K562 (cell line): ENCODE data around the gene XRN1. TPM values are rescaled to one million over a fixed set of nuclear protein-coding genes. Genes with fewer than 3 reads are reported as not detected.

ENCODE experiments used
- ATAC-seq: fragments of 200-7000 bp; cut with Tn5 transposase; 3 replicates; pipeline ENCODE4 v1.9.1; 2020; ENCODE audit warnings: moderate library complexity
- BruUV-seq: library from RNA; stranded (reverse); fragments of 400-500 nt; replicated peaks from 2 replicates; lab custom pipeline; 2021; lab: Mats Ljungman, UMichigan
- CTCF ChIA-PET: fragments of 300-600 bp; formaldehyde crosslinking; extraction: SDS; loops from one replicate; lab custom pipeline; 2021; ENCODE audit warnings: low intra/inter-chr PET ratio; lab: Yijun Ruan, JAX
- POLR2A ChIA-PET: fragments of 300-600, 350-650 bp; sonication (Branson Sonifier 250); formaldehyde crosslinking; extraction: SDS; loops from one replicate; lab custom pipeline; 2021; ENCODE audit warnings: antibody characterized with exemption, inconsistent platforms; lab: Yijun Ruan, JAX
- DNase-seq, 4 experiments: peaks; one replicate each; pipeline versions ENCODE4 v3.0.0 to v3.0.0-alpha.2; 2011 to 2018; ENCODE audit warnings: low spot score in 3 of 4, mixed read lengths in 3 of 4; ENCODE audit errors: extremely low read depth in 1 of 4
- FAIRE-seq: peaks from 2 replicates; lab custom pipeline; 2011; peaks lifted over from hg19 to GRCh38; lab: Jason Lieb, UNC
- H2AFZ ChIP-seq: 2 replicates; pipeline ENCODE4 v1.6.0; 2011; ENCODE audit warnings: low read depth, low read length, control low read depth, inconsistent platforms
- H3K27ac ChIP-seq: fragments of 200-600 bp; 3 replicates; pipeline ENCODE4 v1.8.0; 2011; ENCODE audit warnings: low read depth, mild to moderate bottlenecking, control low read depth, inconsistent platforms, low read length, moderate library complexity, mixed read lengths; ENCODE audit errors: extremely low read depth
- H3K27me3 ChIP-seq, 2 experiments: fragments of 300-600 bp in 1 of 2; 2 replicates in 1 of 2; 3 replicates in 1 of 2; pipeline versions ENCODE4 v1.6.0 to v1.8.0; 2011; ENCODE audit warnings: inconsistent platforms in 2 of 2, low read length in 2 of 2, mild to moderate bottlenecking in 1 of 2, mixed read lengths in 1 of 2, moderate library complexity in 1 of 2; ENCODE audit not compliant: control insufficient read depth in 2 of 2, insufficient read depth in 2 of 2
- H3K36me3 ChIP-seq: fragments of 300-600 bp; 3 replicates; pipeline ENCODE4 v1.8.0; 2011; ENCODE audit warnings: mild to moderate bottlenecking, low read length, inconsistent platforms; ENCODE audit not compliant: control insufficient read depth, insufficient read depth
- H3K4me1 ChIP-seq, 2 experiments: fragments of 200-600 bp in 1 of 2; replicated peaks in 1 of 2; 2 replicates in 1 of 2; 3 replicates in 1 of 2; pipeline versions ENCODE4 v1.5.1 to v1.8.0; 2011; ENCODE audit warnings: inconsistent platforms in 2 of 2, low read length in 2 of 2, mild to moderate bottlenecking in 1 of 2, mixed read lengths in 1 of 2, moderate library complexity in 1 of 2; ENCODE audit not compliant: control insufficient read depth in 2 of 2, insufficient read depth in 2 of 2
- H3K4me2 ChIP-seq: 2 replicates; pipeline ENCODE4 v1.6.1; 2011; ENCODE audit warnings: low read length, control low read depth, inconsistent platforms, mixed read lengths; ENCODE audit not compliant: insufficient read depth
- H3K4me3 ChIP-seq: fragments of 200-600 bp; sonication (generic), shearing (Covaris generic); 2 replicates; pipeline ENCODE4 v1.5.1; 2016; ENCODE audit warnings: control low read depth, inconsistent platforms
- H3K79me2 ChIP-seq: fragments of 200-600 bp; 3 replicates; pipeline ENCODE4 v1.8.0; 2011; ENCODE audit warnings: low read length, inconsistent platforms; ENCODE audit not compliant: control insufficient read depth, insufficient read depth
- H3K9ac ChIP-seq, 2 experiments: 2 replicates each; pipeline versions ENCODE4 v1.6.0 to v1.6.1; 2011; ENCODE audit warnings: low read depth in 2 of 2, low read length in 2 of 2, control low read depth in 1 of 2, inconsistent platforms in 1 of 2, mild to moderate bottlenecking in 1 of 2, mixed read lengths in 1 of 2; ENCODE audit not compliant: insufficient read depth in 1 of 2
- H3K9me1 ChIP-seq: one replicate; pipeline ENCODE4 v1.6.0; 2011; ENCODE audit warnings: inconsistent platforms, mild to moderate bottlenecking, low read length, moderate library complexity; ENCODE audit not compliant: control insufficient read depth, insufficient read depth
- H3K9me3 ChIP-seq: replicated peaks from 2 replicates; pipeline ENCODE4 v1.5.1; 2011; ENCODE audit warnings: low read depth, low read length, inconsistent platforms; ENCODE audit not compliant: control insufficient read depth, insufficient read depth
- H4K20me1 ChIP-seq: replicated peaks from 2 replicates; pipeline ENCODE4 v1.6.1; 2011; ENCODE audit warnings: low read length, inconsistent platforms, mixed read lengths; ENCODE audit not compliant: control insufficient read depth, insufficient read depth
- CBFA2T3 ChIP-seq: fragments of 450-650 bp; IDR thresholded peaks from 2 replicates; pipeline ENCODE4 v1.6.1; 2017
- DNMT1 ChIP-seq: fragments of 450-650 bp; IDR thresholded peaks from 2 replicates; pipeline ENCODE4 v1.6.1; 2016; ENCODE audit warnings: antibody characterized with exemption, mild to moderate bottlenecking
- JUND ChIP-seq, 2 experiments: IDR thresholded peaks; 2 replicates in 1 of 2; 3 replicates in 1 of 2; pipeline ENCODE4 v1.6.1; 2011; ENCODE audit warnings: borderline replicate concordance in 2 of 2, low read depth in 2 of 2, low read length in 2 of 2, improper control_type of control experiment in 1 of 2, missing biosample characterization in 1 of 2, missing genetic modification characterization in 1 of 2, missing genetic modification reagents in 1 of 2
- SMARCE1 ChIP-seq: fragments of 450-650 bp; IDR thresholded peaks from 2 replicates; pipeline ENCODE4 v1.7.1; 2016; ENCODE audit warnings: mild to moderate bottlenecking
- WGBS: fragments of 100-300 bp; shearing (Covaris generic); methylation state at CpG from one replicate; pipeline ENCODE4 v1.1.6; 2016; ENCODE audit warnings: low coverage, mixed read lengths; ENCODE audit not compliant: insufficient coverage; ENCODE audit errors: missing lambda C conversion rate; 5-methylcytosine and 5-hydroxymethylcytosine counted together
- in situ Hi-C: fragments of 300-500 bp; cut with MboI; formaldehyde crosslinking; loops from 4 replicates; pipeline ENCODE4 v1.15.0; 2018; ENCODE audit warnings: inconsistent platforms, mixed read lengths
- intact Hi-C: fragments of 100-400 bp; cut with micrococcal nuclease; formaldehyde crosslinking; loops from 2 replicates; pipeline ENCODE4 v1.14.2; 2022
- polyA plus RNA-seq, 8 experiments: library from polyadenylated mRNA; depleted of rRNA in 4 of 8; stranded (reverse) in 5 of 8; unstranded in 3 of 8; fragments of >200 nt; fragmentation: Nextera tagmentation in 2 of 8; fragmentation: Illumina TruSeq in 1 of 8; extraction: Ambion mirVana in 2 of 8; extraction: Trizol in 1 of 8; gene quantifications; 2 replicates each; pipeline versions ENCODE4 v1.2.1 to v1.2.3, GENCODE V29; 2011 to 2014; ENCODE audit warnings: inconsistent platforms in 1 of 8, missing spikeins in 1 of 8
- total RNA-seq, 7 experiments: library from RNA; depleted of rRNA in 6 of 7; stranded (reverse); fragments of >200 nt in 6 of 7; fragmentation: Illumina TruSeq in 2 of 7; extraction: Trizol in 2 of 7; gene quantifications; 2 replicates each; pipeline versions ENCODE4 v1.2.1 to v1.2.3, GENCODE V29; 2011 to 2021; ENCODE audit warnings: low replicate concordance in 1 of 7
- TF ChIP-seq, protein P1 (sequence below): sonication (generic); formaldehyde crosslinking; IDR thresholded peaks from 2 replicates; pipeline ENCODE4 v1.8.1; 2022; ENCODE audit warnings: missing genetic modification reagents
- TF ChIP-seq, protein P2 (sequence below): fragments of 200-600 bp; sonication (generic); IDR thresholded peaks from one replicate; pipeline ENCODE4 v1.6.1; 2012; ENCODE audit warnings: mild to moderate bottlenecking, low read depth, low read length, inconsistent platforms
- TF ChIP-seq, protein P3 (sequence below): fragments of 450-650 bp; IDR thresholded peaks from 2 replicates; pipeline ENCODE4 v1.6.1; 2017; ENCODE audit warnings: antibody characterized with exemption

XRN1 gene
- total and polyA plus RNA-seq, 9 of the 15 experiments (the other 6 are each of a cell fraction or from before 2014, with no cell fraction given): 3.1 to 28.4 (median 17.2) TPM

DNA sequence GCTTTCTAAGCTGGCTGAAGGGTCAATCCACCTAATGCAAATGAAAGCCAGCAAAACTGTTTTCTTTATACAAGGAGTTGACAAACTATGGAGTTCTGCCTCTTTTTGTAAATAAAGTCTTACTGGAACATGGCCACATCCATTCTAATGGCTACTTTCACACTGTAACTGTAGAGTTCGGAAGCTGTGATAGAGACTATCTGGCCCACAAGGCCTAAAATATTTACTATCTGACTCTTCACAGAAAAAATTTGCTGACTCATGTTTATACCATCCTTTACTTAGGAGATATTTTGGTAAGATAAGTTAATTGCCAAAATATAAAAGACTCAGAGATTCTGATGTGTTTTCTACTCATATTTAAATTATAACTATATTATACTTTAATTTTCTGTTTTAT lies 128.7 kb downstream of the XRN1 start:
- Histone ChIP-seq H3K9ac (peak overlapping the region in 1 of 2 experiments; percentile 32; a peak in 1 of 4 replicates), H4K20me1 (no peaks in the 10 kb centered on the region), H3K9me3 (no peaks in the 10 kb centered on the region), H3K4me3 (no peak overlapping the region), H3K27me3 (no peaks in the 10 kb centered on the region), H3K4me2 (peak overlapping the region; percentile 12; the same call in 1 of the 2 replicates), H3K4me1 (peaks cover 6 to 23% of the 10 kb centered on the region in 2 experiments; a peak in 4 of 5 replicates), H3K36me3 (peaks cover 15% of the 10 kb centered on the region; the same call in 1 of the 3 replicates), H3K27ac (peak overlapping the region; percentile 73; the same call in 2 of the 3 replicates), H3K79me2 (no peaks in the 10 kb centered on the region), H3K9me1 (no peaks in the 10 kb centered on the region), H2AFZ (peak overlapping the region; percentile 64)
- DNase-seq: peak; percentile 21 to 51 (median 30)
- peak; percentile 73 for ATAC-seq
- no peak for FAIRE-seq
- ChIA-PET CTCF (no interaction called here), POLR2A (no interaction called here)
- whole genome bisulfite sequencing: 14% methylated on average over 1 of the region's 1 CpG
- no TSS peak for BruUV-seq
- in situ Hi-C loops (no loop called here), intact Hi-C loops (no loop called here)
- TF ChIP-seq CBFA2T3: peak; percentile 74
- TF ChIP-seq DNMT1: no peak
- peak; percentile 71 for TF ChIP-seq JUND (IDR thresholded peaks at IDR 0.05; ENCODE audit: borderline replicate concordance, low read depth, low read length)
- peak; percentile 28; the same call in 1 of the 3 replicates for TF ChIP-seq JUND (tag; IDR thresholded peaks at IDR 0.05; ENCODE audit: borderline replicate concordance, low read depth, low read length)
- TF ChIP-seq, protein P1, sequence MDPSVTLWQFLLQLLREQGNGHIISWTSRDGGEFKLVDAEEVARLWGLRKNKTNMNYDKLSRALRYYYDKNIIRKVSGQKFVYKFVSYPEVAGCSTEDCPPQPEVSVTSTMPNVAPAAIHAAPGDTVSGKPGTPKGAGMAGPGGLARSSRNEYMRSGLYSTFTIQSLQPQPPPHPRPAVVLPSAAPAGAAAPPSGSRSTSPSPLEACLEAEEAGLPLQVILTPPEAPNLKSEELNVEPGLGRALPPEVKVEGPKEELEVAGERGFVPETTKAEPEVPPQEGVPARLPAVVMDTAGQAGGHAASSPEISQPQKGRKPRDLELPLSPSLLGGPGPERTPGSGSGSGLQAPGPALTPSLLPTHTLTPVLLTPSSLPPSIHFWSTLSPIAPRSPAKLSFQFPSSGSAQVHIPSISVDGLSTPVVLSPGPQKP (CRISPR knock-in tag): no peak
- TF ChIP-seq, protein P2, sequence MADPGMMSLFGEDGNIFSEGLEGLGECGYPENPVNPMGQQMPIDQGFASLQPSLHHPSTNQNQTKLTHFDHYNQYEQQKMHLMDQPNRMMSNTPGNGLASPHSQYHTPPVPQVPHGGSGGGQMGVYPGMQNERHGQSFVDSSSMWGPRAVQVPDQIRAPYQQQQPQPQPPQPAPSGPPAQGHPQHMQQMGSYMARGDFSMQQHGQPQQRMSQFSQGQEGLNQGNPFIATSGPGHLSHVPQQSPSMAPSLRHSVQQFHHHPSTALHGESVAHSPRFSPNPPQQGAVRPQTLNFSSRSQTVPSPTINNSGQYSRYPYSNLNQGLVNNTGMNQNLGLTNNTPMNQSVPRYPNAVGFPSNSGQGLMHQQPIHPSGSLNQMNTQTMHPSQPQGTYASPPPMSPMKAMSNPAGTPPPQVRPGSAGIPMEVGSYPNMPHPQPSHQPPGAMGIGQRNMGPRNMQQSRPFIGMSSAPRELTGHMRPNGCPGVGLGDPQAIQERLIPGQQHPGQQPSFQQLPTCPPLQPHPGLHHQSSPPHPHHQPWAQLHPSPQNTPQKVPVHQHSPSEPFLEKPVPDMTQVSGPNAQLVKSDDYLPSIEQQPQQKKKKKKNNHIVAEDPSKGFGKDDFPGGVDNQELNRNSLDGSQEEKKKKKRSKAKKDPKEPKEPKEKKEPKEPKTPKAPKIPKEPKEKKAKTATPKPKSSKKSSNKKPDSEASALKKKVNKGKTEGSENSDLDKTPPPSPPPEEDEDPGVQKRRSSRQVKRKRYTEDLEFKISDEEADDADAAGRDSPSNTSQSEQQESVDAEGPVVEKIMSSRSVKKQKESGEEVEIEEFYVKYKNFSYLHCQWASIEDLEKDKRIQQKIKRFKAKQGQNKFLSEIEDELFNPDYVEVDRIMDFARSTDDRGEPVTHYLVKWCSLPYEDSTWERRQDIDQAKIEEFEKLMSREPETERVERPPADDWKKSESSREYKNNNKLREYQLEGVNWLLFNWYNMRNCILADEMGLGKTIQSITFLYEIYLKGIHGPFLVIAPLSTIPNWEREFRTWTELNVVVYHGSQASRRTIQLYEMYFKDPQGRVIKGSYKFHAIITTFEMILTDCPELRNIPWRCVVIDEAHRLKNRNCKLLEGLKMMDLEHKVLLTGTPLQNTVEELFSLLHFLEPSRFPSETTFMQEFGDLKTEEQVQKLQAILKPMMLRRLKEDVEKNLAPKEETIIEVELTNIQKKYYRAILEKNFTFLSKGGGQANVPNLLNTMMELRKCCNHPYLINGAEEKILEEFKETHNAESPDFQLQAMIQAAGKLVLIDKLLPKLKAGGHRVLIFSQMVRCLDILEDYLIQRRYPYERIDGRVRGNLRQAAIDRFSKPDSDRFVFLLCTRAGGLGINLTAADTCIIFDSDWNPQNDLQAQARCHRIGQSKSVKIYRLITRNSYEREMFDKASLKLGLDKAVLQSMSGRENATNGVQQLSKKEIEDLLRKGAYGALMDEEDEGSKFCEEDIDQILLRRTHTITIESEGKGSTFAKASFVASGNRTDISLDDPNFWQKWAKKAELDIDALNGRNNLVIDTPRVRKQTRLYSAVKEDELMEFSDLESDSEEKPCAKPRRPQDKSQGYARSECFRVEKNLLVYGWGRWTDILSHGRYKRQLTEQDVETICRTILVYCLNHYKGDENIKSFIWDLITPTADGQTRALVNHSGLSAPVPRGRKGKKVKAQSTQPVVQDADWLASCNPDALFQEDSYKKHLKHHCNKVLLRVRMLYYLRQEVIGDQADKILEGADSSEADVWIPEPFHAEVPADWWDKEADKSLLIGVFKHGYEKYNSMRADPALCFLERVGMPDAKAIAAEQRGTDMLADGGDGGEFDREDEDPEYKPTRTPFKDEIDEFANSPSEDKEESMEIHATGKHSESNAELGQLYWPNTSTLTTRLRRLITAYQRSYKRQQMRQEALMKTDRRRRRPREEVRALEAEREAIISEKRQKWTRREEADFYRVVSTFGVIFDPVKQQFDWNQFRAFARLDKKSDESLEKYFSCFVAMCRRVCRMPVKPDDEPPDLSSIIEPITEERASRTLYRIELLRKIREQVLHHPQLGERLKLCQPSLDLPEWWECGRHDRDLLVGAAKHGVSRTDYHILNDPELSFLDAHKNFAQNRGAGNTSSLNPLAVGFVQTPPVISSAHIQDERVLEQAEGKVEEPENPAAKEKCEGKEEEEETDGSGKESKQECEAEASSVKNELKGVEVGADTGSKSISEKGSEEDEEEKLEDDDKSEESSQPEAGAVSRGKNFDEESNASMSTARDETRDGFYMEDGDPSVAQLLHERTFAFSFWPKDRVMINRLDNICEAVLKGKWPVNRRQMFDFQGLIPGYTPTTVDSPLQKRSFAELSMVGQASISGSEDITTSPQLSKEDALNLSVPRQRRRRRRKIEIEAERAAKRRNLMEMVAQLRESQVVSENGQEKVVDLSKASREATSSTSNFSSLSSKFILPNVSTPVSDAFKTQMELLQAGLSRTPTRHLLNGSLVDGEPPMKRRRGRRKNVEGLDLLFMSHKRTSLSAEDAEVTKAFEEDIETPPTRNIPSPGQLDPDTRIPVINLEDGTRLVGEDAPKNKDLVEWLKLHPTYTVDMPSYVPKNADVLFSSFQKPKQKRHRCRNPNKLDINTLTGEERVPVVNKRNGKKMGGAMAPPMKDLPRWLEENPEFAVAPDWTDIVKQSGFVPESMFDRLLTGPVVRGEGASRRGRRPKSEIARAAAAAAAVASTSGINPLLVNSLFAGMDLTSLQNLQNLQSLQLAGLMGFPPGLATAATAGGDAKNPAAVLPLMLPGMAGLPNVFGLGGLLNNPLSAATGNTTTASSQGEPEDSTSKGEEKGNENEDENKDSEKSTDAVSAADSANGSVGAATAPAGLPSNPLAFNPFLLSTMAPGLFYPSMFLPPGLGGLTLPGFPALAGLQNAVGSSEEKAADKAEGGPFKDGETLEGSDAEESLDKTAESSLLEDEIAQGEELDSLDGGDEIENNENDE: no peak
- TF ChIP-seq, protein P3, sequence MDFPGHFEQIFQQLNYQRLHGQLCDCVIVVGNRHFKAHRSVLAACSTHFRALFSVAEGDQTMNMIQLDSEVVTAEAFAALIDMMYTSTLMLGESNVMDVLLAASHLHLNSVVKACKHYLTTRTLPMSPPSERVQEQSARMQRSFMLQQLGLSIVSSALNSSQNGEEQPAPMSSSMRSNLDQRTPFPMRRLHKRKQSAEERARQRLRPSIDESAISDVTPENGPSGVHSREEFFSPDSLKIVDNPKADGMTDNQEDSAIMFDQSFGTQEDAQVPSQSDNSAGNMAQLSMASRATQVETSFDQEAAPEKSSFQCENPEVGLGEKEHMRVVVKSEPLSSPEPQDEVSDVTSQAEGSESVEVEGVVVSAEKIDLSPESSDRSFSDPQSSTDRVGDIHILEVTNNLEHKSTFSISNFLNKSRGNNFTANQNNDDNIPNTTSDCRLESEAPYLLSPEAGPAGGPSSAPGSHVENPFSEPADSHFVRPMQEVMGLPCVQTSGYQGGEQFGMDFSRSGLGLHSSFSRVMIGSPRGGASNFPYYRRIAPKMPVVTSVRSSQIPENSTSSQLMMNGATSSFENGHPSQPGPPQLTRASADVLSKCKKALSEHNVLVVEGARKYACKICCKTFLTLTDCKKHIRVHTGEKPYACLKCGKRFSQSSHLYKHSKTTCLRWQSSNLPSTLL: no peak
- TF ChIP-seq SMARCE1: peak; percentile 80
